Body of pancreas (tissue), 4 donors: Measurements from ENCODE around the gene TBC1D22B.

Source experiments
- POLR2A ChIP-seq, 3 donors: fragments of 450-650 bp; IDR thresholded peaks; one replicate each; pipeline ENCODE4 v1.6.1; 2016; ENCODE audit warnings: antibody characterized with exemption in 3 of 3, mild to moderate bottlenecking in 2 of 3
- TF ChIP-seq, protein P1 (sequence below), 7 experiments: fragments of 450-650 bp in 4 of 7; fragments of 200-600 bp in 3 of 7; sonication (generic) in 3 of 7; IDR thresholded peaks; one replicate each; pipeline ENCODE4 v1.5.1; 2016 to 2019; ENCODE audit warnings: antibody characterized with exemption in 7 of 7

DNA sequence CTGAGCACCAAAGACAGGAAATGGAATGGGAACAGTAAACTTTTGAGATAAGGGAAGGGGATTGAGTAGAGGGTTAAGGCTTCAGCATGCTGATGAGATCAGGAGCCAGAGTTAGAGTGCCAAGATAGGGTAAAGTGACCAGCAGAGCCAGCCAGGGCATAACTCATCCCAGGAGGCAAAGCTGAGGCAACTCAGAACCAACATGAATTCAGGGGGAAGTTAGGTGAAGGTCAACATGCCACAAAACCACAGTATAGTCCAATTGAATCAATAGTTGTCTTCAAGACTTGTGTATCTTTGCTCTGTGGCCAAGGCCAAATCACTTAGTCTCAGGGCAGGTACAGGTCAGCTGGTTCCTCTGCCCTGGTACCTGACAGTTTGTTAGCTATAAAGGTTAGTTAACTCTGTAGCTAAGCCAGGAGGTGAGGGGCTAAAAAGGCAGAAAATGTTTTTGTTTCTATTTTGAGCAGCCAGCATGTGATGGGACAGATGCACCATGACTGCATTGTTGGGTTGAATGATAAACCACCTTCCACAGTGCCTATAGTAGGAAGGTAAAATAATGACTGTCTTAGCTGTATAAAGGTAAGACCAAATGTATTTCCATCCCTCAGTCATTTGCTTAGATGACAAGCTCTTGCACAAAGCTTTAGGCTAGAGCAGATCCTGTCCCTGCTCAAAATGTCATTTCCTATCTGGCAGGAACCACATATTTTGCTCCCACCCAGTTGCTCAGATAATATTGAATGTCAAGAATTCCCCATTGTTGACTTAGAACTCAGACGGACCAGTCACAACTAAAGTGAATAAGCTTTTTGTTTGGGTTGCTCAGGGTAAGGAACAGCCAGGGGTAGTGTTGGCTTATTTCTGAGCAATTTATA is 112.0 kb downstream of the TBC1D22B start:
- TF ChIP-seq POLR2A (IDR thresholded peaks at IDR 0.05): no peak
- TF ChIP-seq, protein P1, sequence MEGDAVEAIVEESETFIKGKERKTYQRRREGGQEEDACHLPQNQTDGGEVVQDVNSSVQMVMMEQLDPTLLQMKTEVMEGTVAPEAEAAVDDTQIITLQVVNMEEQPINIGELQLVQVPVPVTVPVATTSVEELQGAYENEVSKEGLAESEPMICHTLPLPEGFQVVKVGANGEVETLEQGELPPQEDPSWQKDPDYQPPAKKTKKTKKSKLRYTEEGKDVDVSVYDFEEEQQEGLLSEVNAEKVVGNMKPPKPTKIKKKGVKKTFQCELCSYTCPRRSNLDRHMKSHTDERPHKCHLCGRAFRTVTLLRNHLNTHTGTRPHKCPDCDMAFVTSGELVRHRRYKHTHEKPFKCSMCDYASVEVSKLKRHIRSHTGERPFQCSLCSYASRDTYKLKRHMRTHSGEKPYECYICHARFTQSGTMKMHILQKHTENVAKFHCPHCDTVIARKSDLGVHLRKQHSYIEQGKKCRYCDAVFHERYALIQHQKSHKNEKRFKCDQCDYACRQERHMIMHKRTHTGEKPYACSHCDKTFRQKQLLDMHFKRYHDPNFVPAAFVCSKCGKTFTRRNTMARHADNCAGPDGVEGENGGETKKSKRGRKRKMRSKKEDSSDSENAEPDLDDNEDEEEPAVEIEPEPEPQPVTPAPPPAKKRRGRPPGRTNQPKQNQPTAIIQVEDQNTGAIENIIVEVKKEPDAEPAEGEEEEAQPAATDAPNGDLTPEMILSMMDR (IDR thresholded peaks at IDR 0.05): no peak
